Subcutaneous adipose tissue (tissue), 4 donors: Measurements from ENCODE around the gene GATA2. TPM values are rescaled to one million over a fixed set of nuclear protein-coding genes. Genes with fewer than 3 reads are reported as not detected.

Experiments used
- CTCF ChIP-seq: fragments of 450-650 bp; IDR thresholded peaks from one replicate; pipeline ENCODE4 v1.5.1; 2016; ENCODE audit warnings: low read depth, mild to moderate bottlenecking, control low read depth, antibody characterized with exemption, moderate library complexity
- total RNA-seq, 4 donors: library from RNA; depleted of rRNA; stranded (reverse); fragments of >200 nt; gene quantifications; one replicate each; pipeline ENCODE4 v1.1.0, GENCODE V29; 2016

Gene GATA2
- total RNA-seq, 4 donors from 2014 or later = 2.4 to 26.6 (median 11.0) TPM

- no peak for TF ChIP-seq CTCF
These were observed 38.7 kb downstream of the GATA2 start for GRCh38 chr3:128454310-128454618.

GRCh38 chr3:128453501-128454309 lies 39.3 kb downstream of the GATA2 start:
- TF ChIP-seq CTCF = no peak

- no peak for TF ChIP-seq CTCF
These were observed 40.2 kb downstream of the GATA2 start for GRCh38 chr3:128452678-128453275.

GRCh38 chr3:128452120-128452519 lies 40.9 kb downstream of the GATA2 start:
- no peak for TF ChIP-seq CTCF

- no peak for TF ChIP-seq CTCF
These were observed 43.8 kb downstream of the GATA2 start for GRCh38 chr3:128449111-128449638.

- TF ChIP-seq CTCF = no peak
These were observed 44.5 kb downstream of the GATA2 start for GRCh38 chr3:128448491-128448890.

- no peak for TF ChIP-seq CTCF
These were observed 45.4 kb downstream of the GATA2 start for GRCh38 chr3:128447561-128448013.
